Lung (tissue), 12 donors: Measurements from ENCODE around the gene PHRF1. TPM values are rescaled to one million over a fixed set of nuclear protein-coding genes. Genes with fewer than 3 reads are reported as not detected.

ENCODE experiments used
- ATAC-seq: fragments of 200-7000 bp; cut with Tn5 transposase; one replicate; pipeline ENCODE4 v1.9.1; 2020; ENCODE audit warnings: moderate number of reproducible peaks; ENCODE audit not compliant: insufficient read depth, low FRiP score
- DNase-seq, 3 donors: peaks; one replicate each; pipeline ENCODE4 v3.0.0-alpha.2; 2013 to 2017
- H3K27ac ChIP-seq, 2 donors: one replicate each; pipeline ENCODE4 v1.5.1; 2013; ENCODE audit warnings: mild to moderate bottlenecking in 2 of 2, moderate library complexity in 2 of 2, control low read depth in 1 of 2, inconsistent platforms in 1 of 2, low read depth in 1 of 2, low read length in 1 of 2
- H3K27me3 ChIP-seq, 3 donors: one replicate each; pipeline ENCODE4 v1.5.1; 2013; ENCODE audit warnings: low read length in 2 of 3; ENCODE audit not compliant: control insufficient read depth in 3 of 3, insufficient read depth in 3 of 3
- H3K36me3 ChIP-seq, 4 donors: one replicate each; pipeline ENCODE4 v1.5.1; 2013; ENCODE audit warnings: low read length in 4 of 4, mild to moderate bottlenecking in 1 of 4, moderate library complexity in 1 of 4; ENCODE audit not compliant: control insufficient read depth in 4 of 4, insufficient read depth in 4 of 4
- H3K4me1 ChIP-seq, 5 donors: one replicate each; pipeline ENCODE4 v1.5.1; 2013; ENCODE audit warnings: low read length in 5 of 5, mild to moderate bottlenecking in 2 of 5, moderate library complexity in 1 of 5; ENCODE audit not compliant: control insufficient read depth in 5 of 5, insufficient read depth in 5 of 5
- H3K4me3 ChIP-seq: one replicate; pipeline ENCODE4 v1.5.1; 2013; ENCODE audit warnings: mild to moderate bottlenecking, control low read depth, moderate library complexity
- H3K9ac ChIP-seq, 2 donors: one replicate each; pipeline ENCODE4 v1.5.1; 2013; ENCODE audit warnings: low read length in 2 of 2, control low read depth in 1 of 2; ENCODE audit not compliant: insufficient read depth in 1 of 2
- H3K9me3 ChIP-seq, 4 donors: one replicate each; pipeline ENCODE4 v1.5.1; 2013; ENCODE audit warnings: low read length in 3 of 4, mild to moderate bottlenecking in 1 of 4, moderate library complexity in 1 of 4; ENCODE audit not compliant: control insufficient read depth in 4 of 4, insufficient read depth in 3 of 4
- CTCF ChIP-seq: IDR thresholded peaks from 2 replicates; pipeline ENCODE4 v1.5.1; 2012; ENCODE audit warnings: mild to moderate bottlenecking; ENCODE audit errors: control extremely low read depth, extremely low read depth
- WGBS, 2 donors: extraction: QIAGEN DNeasy Blood & Tissue Kit; methylation state at CpG; one replicate each; pipeline ENCODE4 v1.1.7; 2013; 5-methylcytosine and 5-hydroxymethylcytosine counted together
- polyA plus RNA-seq, 2 donors: library from polyadenylated mRNA; stranded (reverse); fragments of 200-250 nt; gene quantifications; one replicate each; pipeline ENCODE4 v1.2.1, GENCODE V29; 2013
- total RNA-seq, 2 donors: library from RNA; depleted of rRNA in 1 of 2; stranded (reverse); fragments of >200 nt in 1 of 2; gene quantifications; one replicate each; pipeline ENCODE4 v1.2.1, GENCODE V29; 2014 to 2021
- donor health status: control.
- donor health status: control.
- donor health status: Bipolar disorder and iron deficiency.
- donor health status: healthy.
- donor health status: DM: yes; HTN: yes; CAD: no.

Gene PHRF1
- total and polyA plus RNA-seq, 4 donors = 16.3 to 39.3 (median 23.5) TPM

- DNase-seq (peak in 2 of 3 donors; percentile 23 to 51), ATAC-seq (no peak)
- 75 to 90% methylated on average over 12 of the region's 12 CpGs for WGBS, 2 donors
- no peaks in the 10 kb centered on the region for H3K9me3 ChIP-seq
- H3K27me3 ChIP-seq = peaks cover 0 to 4% (median 2%) of the 10 kb centered on the region in 3 donors
- H3K4me3 ChIP-seq = no peak overlapping the region
- H3K9ac ChIP-seq = no peak overlapping the region
- H3K4me1 ChIP-seq = peaks cover 0 to 15% (median 8%) of the 10 kb centered on the region in 5 donors
- TF ChIP-seq CTCF = no peak
- H3K27ac ChIP-seq = peak overlapping the region in 1 of 2 donors; percentile 28
- peaks cover 0 to 13% (median 0%) of the 10 kb centered on the region in 4 donors for H3K36me3 ChIP-seq
Measured at GRCh38 chr11:563812-564578, 12.3 kb upstream of the PHRF1 start.

GRCh38 chr11:565921-566509 lies 10.3 kb upstream of the PHRF1 start:
- ATAC-seq = no peak
- no peak overlapping the region for H3K9ac ChIP-seq
- H3K27me3 ChIP-seq = no peaks in the 10 kb centered on the region

GRCh38 chr11:567011-567628 lies 9.2 kb upstream of the PHRF1 start:
- Histone ChIP-seq H3K27ac (peak overlapping the region in 1 of 2 donors; percentile 76), H3K4me3 (no peak overlapping the region), H3K9ac (no peak overlapping the region), H3K27me3 (no peaks in the 10 kb centered on the region), H3K9me3 (no peaks in the 10 kb centered on the region), H3K36me3 (peaks cover 0 to 11% (median 0%) of the 10 kb centered on the region in 4 donors), H3K4me1 (peaks cover 0 to 24% (median 10%) of the 10 kb centered on the region in 5 donors)
- no peak for TF ChIP-seq CTCF
- DNase-seq (no peak), ATAC-seq (no peak)
- WGBS, 2 donors = 79 to 84% methylated on average over 18 of the region's 18 CpGs

More at GRCh38 chr11:565921-566509, 10.3 kb upstream of the PHRF1 start:
- WGBS, 2 donors = 86% methylated on average over 12 of the region's 12 CpGs
- TF ChIP-seq CTCF = no peak
- Histone ChIP-seq H3K4me3 (no peak overlapping the region), H3K27ac (no peak overlapping the region), H3K9me3 (no peaks in the 10 kb centered on the region), H3K4me1 (peaks cover 0 to 20% (median 10%) of the 10 kb centered on the region in 5 donors), H3K36me3 (peaks cover 0 to 13% (median 0%) of the 10 kb centered on the region in 4 donors)
- no peak for DNase-seq
